Ovary (tissue), 10 donors: Measurements from ENCODE around the gene CST9L. TPM values are rescaled to one million over a fixed set of nuclear protein-coding genes. Genes with fewer than 3 reads are reported as not detected.

Experiments used
- DNase-seq, 5 donors: peaks; one replicate each; pipeline ENCODE4 v3.0.0-alpha.2; 2019 to 2020
- H3K27ac ChIP-seq, 2 donors: fragments of 200-600 bp; one replicate each; pipeline versions ENCODE4 v1.5.1 to v1.8.0; 2019 to 2022
- H3K27me3 ChIP-seq: fragments of 200-600 bp; one replicate; pipeline ENCODE4 v1.8.0; 2022
- H3K36me3 ChIP-seq: fragments of 200-600 bp; sonication (generic); one replicate; pipeline ENCODE4 v1.5.1; 2019
- H3K4me1 ChIP-seq: one replicate; pipeline ENCODE4 v1.8.1; 2013; ENCODE audit warnings: mild to moderate bottlenecking, moderate library complexity; ENCODE audit not compliant: insufficient read depth
- H3K4me3 ChIP-seq: fragments of 200-600 bp; sonication (generic); one replicate; pipeline ENCODE4 v1.5.1; 2017
- H3K9me3 ChIP-seq, 2 donors: fragments of 200-600 bp in 1 of 2; sonication (generic) in 1 of 2; one replicate each; pipeline versions ENCODE4 v1.5.1 to v1.8.1; 2013 to 2019; ENCODE audit warnings: mild to moderate bottlenecking in 1 of 2, moderate library complexity in 1 of 2
- CTCF ChIP-seq, 3 donors: fragments of 450-650 bp in 2 of 3; fragments of 200-600 bp in 1 of 3; IDR thresholded peaks; one replicate each; pipeline versions ENCODE4 v1.5.1 to v1.8.0; 2016 to 2022; ENCODE audit warnings: antibody characterized with exemption in 3 of 3, mild to moderate bottlenecking in 1 of 3
- EP300 ChIP-seq: sonication (generic); formaldehyde crosslinking; IDR thresholded peaks from one replicate; pipeline ENCODE4 v1.6.1; 2017; ENCODE audit warnings: antibody characterized with exemption
- POLR2A ChIP-seq: fragments of 450-650 bp; IDR thresholded peaks from one replicate; pipeline ENCODE4 v1.6.1; 2017; ENCODE audit warnings: antibody characterized with exemption, mild to moderate bottlenecking, moderate library complexity
- WGBS, 3 donors: extraction: QIAGEN DNeasy Blood & Tissue Kit in 1 of 3; methylation state at CpG; one replicate each; pipeline versions ENCODE4 v1.1.5 to v1.1.7; 2013 to 2017; 5-methylcytosine and 5-hydroxymethylcytosine counted together
- intact Hi-C, 4 donors: fragments of 100-400 bp; cut with DNase I; formaldehyde crosslinking; loops; one replicate each; pipeline versions ENCODE4 v1.11.0 to v1.15.1; 2022 to 2023
- long read RNA-seq, 3 donors: library from polyadenylated mRNA in 2 of 3; unstranded in 2 of 3; transcript quantifications; one replicate each; pipeline ENCODE4 v2.0.0 and lab custom pipeline, GENCODE V29; 2021 to 2026
- polyA plus RNA-seq, 2 donors: library from polyadenylated mRNA; stranded (reverse); fragments of 200-250 nt in 1 of 2; fragments of 350-450 nt in 1 of 2; fragmentation: Illumina TruSeq in 1 of 2; extraction: RNeasy Lipid Tissue Mini Kit (QIAGEN cat#74804) in 1 of 2; gene quantifications; one replicate each; pipeline ENCODE4 v1.2.3, GENCODE V29; 2013 to 2014
- total RNA-seq, 7 donors: library from RNA; depleted of rRNA in 2 of 7; stranded (reverse); fragments of >200 nt in 2 of 7; fragmentation: NEBNext Ultra II Directional in 3 of 7; extraction: Animal tissue kit (Norgen Biotek cat#: 25700) in 3 of 7; gene quantifications; one replicate each; pipeline versions ENCODE4 v1.1.0 to v1.2.4, GENCODE V29; 2016 to 2023
- donor health status: DM: no; HTN: no; CAD: no; lungs with moderate emphysema.
- donor health status: DM: no; HTN: no; CAD: no.
- donor health status: Bipolar disorder and iron deficiency.
- donor health status: DM: yes; HTN: yes; CAD: no.
- donor health status: DM: no; HTN: no; CAD: no.
- donor health status: DM: yes; HTN: yes; CAD: no.

The CST9L gene, protein sequence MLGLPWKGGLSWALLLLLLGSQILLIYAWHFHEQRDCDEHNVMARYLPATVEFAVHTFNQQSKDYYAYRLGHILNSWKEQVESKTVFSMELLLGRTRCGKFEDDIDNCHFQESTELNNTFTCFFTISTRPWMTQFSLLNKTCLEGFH
- not detected for total RNA-seq
- polyA plus RNA-seq = not detected
- long read RNA-seq, donor 1 = 0 reads
- long read RNA-seq, donor 2 = 0 reads
- long read RNA-seq, donor 3 = 0 reads

DNA sequence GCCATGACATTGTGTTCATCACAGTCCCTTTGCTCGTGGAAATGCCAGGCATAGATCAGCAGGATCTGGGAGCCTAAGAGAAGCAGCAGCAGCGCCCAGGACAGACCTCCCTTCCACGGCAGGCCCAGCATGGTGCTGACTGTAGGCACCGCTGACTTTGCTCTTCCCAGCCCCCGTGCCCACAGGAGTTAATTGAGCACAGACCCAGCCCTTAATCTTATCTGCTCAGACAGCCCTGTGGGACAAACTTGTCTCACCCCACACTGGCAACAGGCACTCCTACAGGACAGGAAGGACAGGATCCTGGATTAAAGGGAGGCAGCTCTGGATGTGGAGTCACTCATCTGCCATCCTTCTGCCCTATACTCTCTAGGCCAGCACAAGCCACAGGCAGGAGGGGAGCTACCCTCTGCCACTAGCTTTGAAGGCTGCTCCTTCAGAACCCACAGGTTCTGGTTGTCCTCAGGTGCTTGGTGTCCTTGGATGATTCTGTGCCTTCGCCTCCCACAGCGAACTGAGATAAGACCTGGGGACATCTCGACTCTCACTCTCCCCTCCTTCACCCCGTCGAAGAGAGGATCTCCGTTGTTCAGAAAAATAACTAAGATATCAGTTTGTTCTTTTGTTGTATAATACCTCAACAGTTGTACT, at the start of gene CST9L:
Gene CST9L (minus strand): TSS at position 165 of the 651 bp plus-strand sequence. CDS start 34 bp downstream, at position 131.
- TF ChIP-seq POLR2A (no peak), EP300 (no peak), CTCF (IDR thresholded peaks at IDR 0.05) (no peak)
- intact Hi-C loops = no loop called here
- H3K4me3 ChIP-seq = no peak within 1 kb of the TSS
- H3K36me3 ChIP-seq = no peaks in the 10 kb centered on the region
- H3K9me3 ChIP-seq = no peaks in the 10 kb centered on the region
- no peaks in the 10 kb centered on the region for H3K27me3 ChIP-seq
- no peak within 1 kb of the TSS for H3K27ac ChIP-seq
- no peaks in the 10 kb centered on the region for H3K4me1 ChIP-seq
- DNase-seq = no peak
- 55 to 68% (median 59%) methylated on average over 11 of the region's 11 CpGs for WGBS, 3 donors

DNA sequence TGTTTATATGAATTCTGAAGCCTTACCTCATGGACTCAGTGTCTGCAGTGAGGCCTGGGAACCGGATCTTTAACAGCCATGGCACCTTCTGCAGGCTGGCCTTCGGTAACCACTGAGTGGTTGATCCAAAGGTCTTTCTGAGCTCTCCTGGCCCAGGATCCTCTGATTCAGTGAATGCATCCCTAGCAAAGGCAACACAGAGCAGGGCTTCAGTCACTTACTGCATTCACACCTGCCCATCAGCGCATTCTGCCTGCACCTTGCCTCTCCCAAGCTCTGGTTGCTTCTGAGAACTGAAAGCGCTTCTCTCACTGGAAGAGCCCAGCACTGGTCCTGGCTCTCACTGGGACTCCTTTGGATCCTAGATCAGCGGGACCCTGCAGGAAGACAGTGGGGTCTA, 45.9 kb upstream of the CST9L start:
- Histone ChIP-seq H3K27ac (no peak overlapping the region), H3K4me1 (peaks cover 5% of the 10 kb centered on the region), H3K36me3 (no peaks in the 10 kb centered on the region), H3K4me3 (no peak overlapping the region), H3K27me3 (no peaks in the 10 kb centered on the region), H3K9me3 (no peaks in the 10 kb centered on the region)
- TF ChIP-seq CTCF (IDR thresholded peaks at IDR 0.05) (no peak), EP300 (no peak), POLR2A (no peak)
- 79 to 92% (median 88%) methylated on average over 5 of the region's 5 CpGs for WGBS, 3 donors
- intact Hi-C loops = no loop called here
- no peak for DNase-seq

- DNase-seq = peak; percentile 45 to 81 (median 57)
- intact Hi-C loops = no loop called here
These were observed 45.4 kb upstream of the CST9L start for GRCh38 chr20:23613676-23614075.

GRCh38 chr20:23612396-23612795, 44.1 kb upstream of the CST9L start:
- peaks cover 5% of the 10 kb centered on the region for H3K4me1 ChIP-seq
- DNase-seq = no peak
- no peak overlapping the region for H3K27ac ChIP-seq
- no peaks in the 10 kb centered on the region for H3K27me3 ChIP-seq
- no peaks in the 10 kb centered on the region for H3K9me3 ChIP-seq
- H3K4me3 ChIP-seq = no peak overlapping the region
- TF ChIP-seq CTCF (IDR thresholded peaks at IDR 0.05) = no peak
- TF ChIP-seq EP300 = no peak
- TF ChIP-seq POLR2A = no peak
- 37 to 62% (median 55%) methylated on average over 2 of the region's 2 CpGs for WGBS, 3 donors
- H3K36me3 ChIP-seq = no peaks in the 10 kb centered on the region
- intact Hi-C loops = no loop called here

More at GRCh38 chr20:23613676-23614075, 45.4 kb upstream of the CST9L start:
- no peaks in the 10 kb centered on the region for H3K27me3 ChIP-seq
- no peaks in the 10 kb centered on the region for H3K36me3 ChIP-seq
- H3K9me3 ChIP-seq = no peaks in the 10 kb centered on the region
- TF ChIP-seq CTCF (IDR thresholded peaks at IDR 0.05) = no peak
- TF ChIP-seq EP300 = no peak
- no peak for TF ChIP-seq POLR2A
- H3K4me1 ChIP-seq = peaks cover 5% of the 10 kb centered on the region
- no peak overlapping the region for H3K27ac ChIP-seq
- no peak overlapping the region for H3K4me3 ChIP-seq
